ENCODE measurements around the gene FLVCR1.

DNA sequence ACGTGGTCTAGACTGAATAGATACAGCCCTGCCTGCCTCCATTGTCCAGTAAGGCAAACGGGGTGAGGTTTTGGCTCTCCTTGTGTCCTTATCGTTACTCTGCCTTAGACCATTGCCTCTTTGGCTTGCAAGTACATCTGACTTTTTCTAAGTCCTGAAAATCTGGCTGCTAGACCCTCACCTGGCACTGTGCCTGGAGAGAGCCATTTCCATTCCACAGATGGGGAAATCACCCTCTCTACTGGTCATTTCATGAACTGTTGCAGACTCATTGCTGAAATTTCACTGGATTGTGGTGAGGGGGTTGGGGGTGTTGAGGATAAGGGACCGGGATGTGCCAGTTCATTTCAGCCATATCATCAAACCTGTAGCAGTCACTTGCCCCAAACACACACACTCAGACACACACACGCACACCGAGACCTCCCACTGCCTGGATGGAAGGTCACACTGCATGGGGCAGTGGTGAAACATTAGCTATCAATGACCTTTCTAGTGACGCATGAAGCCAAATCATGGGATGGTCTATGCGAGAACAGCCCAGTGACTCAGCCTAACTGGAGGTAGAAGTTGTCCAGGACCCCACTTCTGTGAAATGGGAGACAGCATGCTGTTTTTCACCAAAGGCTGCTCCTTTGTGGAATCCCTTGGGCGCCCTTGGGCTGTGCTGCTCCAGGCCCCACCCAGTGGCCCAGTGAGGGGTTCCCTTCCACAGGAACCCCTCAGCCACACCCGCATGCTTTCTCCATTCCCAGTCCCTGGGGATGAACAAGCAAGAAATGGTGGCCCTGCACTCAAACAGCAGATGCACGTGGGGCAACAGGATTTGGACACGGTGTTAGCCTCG, 57.4 kb downstream of the FLVCR1 start:
- TF ChIP-seq SOX6 (IDR thresholded peaks at IDR 0.05) (no peak), NR2C1 (IDR thresholded peaks at IDR 0.05) (no peak), NR2C1 (tag; IDR thresholded peaks at IDR 0.05) (no peak), CTCF (IDR thresholded peaks at IDR 0.05 in 2 of 3, conservative IDR thresholded peaks at IDR 0.05 in 1 of 3; ENCODE audit: insufficient read depth in 2 of 3, low read depth in 1 of 3, low read length in 3 of 3) (peak; percentile 75 to 83 (median 83)), CCNT2 (IDR thresholded peaks at IDR 0.05; ENCODE audit: borderline replicate concordance, extremely low read depth, insufficient read length, low read depth, low read length) (no peak)
